Gastrocnemius medialis (tissue), 4 donors: ENCODE measurements around the gene TM9SF1. TPM values are rescaled to one million over a fixed set of nuclear protein-coding genes. Genes with fewer than 3 reads are reported as not detected.

Experiments used
- ATAC-seq, 2 donors: fragments of 150-250 bp; one replicate each; pipeline ENCODE4 v1.9.1; 2016
- DNase-seq, 2 donors: peaks; one replicate each; pipeline ENCODE4 v3.0.0-alpha.2; 2019
- H3K27ac ChIP-seq, 4 donors: fragments of 200-600 bp; sonication (generic); 1 replicate in 1 of 4; 2 replicates in 3 of 4; pipeline ENCODE4 v1.5.1; 2016 to 2018; ENCODE audit warnings: mild to moderate bottlenecking in 2 of 4, moderate library complexity in 1 of 4
- H3K27me3 ChIP-seq, 3 donors: fragments of 200-600 bp; sonication (generic) in 2 of 3; 1 replicate in 1 of 3; 2 replicates in 2 of 3; pipeline versions ENCODE4 v1.5.1 to v1.6.0; 2016 to 2019; ENCODE audit warnings: mild to moderate bottlenecking in 1 of 3, moderate library complexity in 1 of 3
- H3K36me3 ChIP-seq, 2 donors: fragments of 200-600 bp; sonication (generic) in 1 of 2; one replicate each; pipeline ENCODE4 v1.5.1; 2017 to 2018
- H3K4me1 ChIP-seq, 2 donors: fragments of 200-600 bp; sonication (generic) in 1 of 2; one replicate each; pipeline ENCODE4 v1.5.1; 2016 to 2017; ENCODE audit warnings: mild to moderate bottlenecking in 2 of 2
- H3K4me3 ChIP-seq, 4 donors: fragments of 200-600 bp; sonication (generic) in 3 of 4; 1 replicate in 1 of 4; 2 replicates in 3 of 4; pipeline ENCODE4 v1.5.1; 2016 to 2019; ENCODE audit warnings: mild to moderate bottlenecking in 2 of 4
- H3K9me3 ChIP-seq, 3 donors: fragments of 200-600 bp; sonication (generic) in 2 of 3; 1 replicate in 1 of 3; 2 replicates in 2 of 3; pipeline ENCODE4 v1.5.1; 2016 to 2019
- POLR2A ChIP-seq, 2 donors: fragments of 450-650 bp; IDR thresholded peaks; one replicate each; pipeline ENCODE4 v1.6.1; 2017; ENCODE audit warnings: antibody characterized with exemption in 2 of 2, mild to moderate bottlenecking in 2 of 2, moderate library complexity in 2 of 2
- in situ Hi-C, 4 donors: fragments of 200-750 bp; cut with MboI; loops; one replicate each; pipeline versions ENCODE4 v1.15.0 to v1.8.0; 2017; ENCODE audit warnings: low sequenced_read_pairs in 4 of 4
- intact Hi-C: fragments of 100-400 bp; cut with DNase I; formaldehyde crosslinking; loops from one replicate; pipeline ENCODE4 v1.15.1; 2023; ENCODE audit warnings: low total_unique reads
- total RNA-seq, 4 donors: library from RNA; depleted of rRNA; stranded (reverse); fragments of >200 nt; gene quantifications; one replicate each; pipeline versions ENCODE4 v1.1.0 to v1.2.3, GENCODE V29; 2016
- TF ChIP-seq, protein P1 (sequence below), 5 experiments: fragments of 450-650 bp in 3 of 5; fragments of 200-600 bp in 2 of 5; sonication (generic) in 2 of 5; IDR thresholded peaks in 4 of 5; conservative IDR thresholded peaks in 1 of 5; 1 replicate in 4 of 5; 2 replicates in 1 of 5; pipeline ENCODE4 v1.5.1; 2016 to 2019; ENCODE audit warnings: antibody characterized with exemption in 5 of 5, mild to moderate bottlenecking in 3 of 5, moderate library complexity in 3 of 5

TM9SF1 gene
- total RNA-seq, 4 donors from 2014 or later, result 31.4 to 46.4 (median 36.7) TPM

- DNase-seq, result no peak
- no peak for ATAC-seq
- in situ Hi-C loops, result no loop called here
- H3K36me3 ChIP-seq, result peaks cover 0 to 41% of the 10 kb centered on the region in 2 donors
- peaks cover 0 to 7% (median 2%) of the 10 kb centered on the region in 3 donors for H3K27me3 ChIP-seq
- H3K4me1 ChIP-seq, result peaks cover 23 to 26% of the 10 kb centered on the region in 2 donors
- no peaks in the 10 kb centered on the region for H3K9me3 ChIP-seq
- intact Hi-C loops, result loop anchor here (10.0 kb wide), 1 partner anchor 129 kb away; the partner anchor contains the start of genes DHRS1 and NOP9
- H3K4me3 ChIP-seq, result no peak overlapping the region
- H3K27ac ChIP-seq, result no peak overlapping the region
- TF ChIP-seq, protein P1, sequence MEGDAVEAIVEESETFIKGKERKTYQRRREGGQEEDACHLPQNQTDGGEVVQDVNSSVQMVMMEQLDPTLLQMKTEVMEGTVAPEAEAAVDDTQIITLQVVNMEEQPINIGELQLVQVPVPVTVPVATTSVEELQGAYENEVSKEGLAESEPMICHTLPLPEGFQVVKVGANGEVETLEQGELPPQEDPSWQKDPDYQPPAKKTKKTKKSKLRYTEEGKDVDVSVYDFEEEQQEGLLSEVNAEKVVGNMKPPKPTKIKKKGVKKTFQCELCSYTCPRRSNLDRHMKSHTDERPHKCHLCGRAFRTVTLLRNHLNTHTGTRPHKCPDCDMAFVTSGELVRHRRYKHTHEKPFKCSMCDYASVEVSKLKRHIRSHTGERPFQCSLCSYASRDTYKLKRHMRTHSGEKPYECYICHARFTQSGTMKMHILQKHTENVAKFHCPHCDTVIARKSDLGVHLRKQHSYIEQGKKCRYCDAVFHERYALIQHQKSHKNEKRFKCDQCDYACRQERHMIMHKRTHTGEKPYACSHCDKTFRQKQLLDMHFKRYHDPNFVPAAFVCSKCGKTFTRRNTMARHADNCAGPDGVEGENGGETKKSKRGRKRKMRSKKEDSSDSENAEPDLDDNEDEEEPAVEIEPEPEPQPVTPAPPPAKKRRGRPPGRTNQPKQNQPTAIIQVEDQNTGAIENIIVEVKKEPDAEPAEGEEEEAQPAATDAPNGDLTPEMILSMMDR (IDR thresholded peaks at IDR 0.05 in 4 of 5, conservative IDR thresholded peaks at IDR 0.05 in 1 of 5), result no peak
- TF ChIP-seq POLR2A (IDR thresholded peaks at IDR 0.05), result no peak
These were observed 29.5 kb downstream of the TM9SF1 start for GRCh38 chr14:24165785-24166184.

DNA sequence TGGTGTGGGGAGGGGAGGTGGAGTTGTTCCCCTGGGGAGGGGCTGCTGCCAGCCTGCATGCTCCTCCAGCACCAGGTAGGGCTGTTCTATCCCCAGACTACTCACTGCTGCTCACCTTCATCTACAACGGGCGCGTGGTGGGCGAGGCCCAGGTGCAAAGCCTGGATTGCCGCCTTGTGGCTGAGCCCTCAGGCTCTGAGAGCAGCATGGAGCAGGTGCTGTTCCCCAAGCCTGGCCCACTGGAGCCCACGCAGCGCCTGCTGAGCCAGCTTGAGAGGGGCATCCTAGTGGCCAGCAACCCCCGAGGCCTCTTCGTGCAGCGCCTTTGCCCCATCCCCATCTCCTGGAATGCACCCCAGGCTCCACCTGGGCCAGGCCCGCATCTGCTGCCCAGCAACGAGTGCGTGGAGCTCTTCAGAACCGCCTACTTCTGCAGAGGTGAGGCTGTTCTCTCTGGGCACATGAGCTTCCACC, 30.7 kb downstream of the TM9SF1 start:
- intact Hi-C loops, result loop anchor here (10.0 kb wide), 1 partner anchor 130 kb away; the partner anchor contains the start of genes DHRS1 and NOP9
- Histone ChIP-seq H3K36me3 (peaks cover 0 to 52% of the 10 kb centered on the region in 2 donors), H3K4me1 (peaks cover 23 to 30% of the 10 kb centered on the region in 2 donors)

DNA sequence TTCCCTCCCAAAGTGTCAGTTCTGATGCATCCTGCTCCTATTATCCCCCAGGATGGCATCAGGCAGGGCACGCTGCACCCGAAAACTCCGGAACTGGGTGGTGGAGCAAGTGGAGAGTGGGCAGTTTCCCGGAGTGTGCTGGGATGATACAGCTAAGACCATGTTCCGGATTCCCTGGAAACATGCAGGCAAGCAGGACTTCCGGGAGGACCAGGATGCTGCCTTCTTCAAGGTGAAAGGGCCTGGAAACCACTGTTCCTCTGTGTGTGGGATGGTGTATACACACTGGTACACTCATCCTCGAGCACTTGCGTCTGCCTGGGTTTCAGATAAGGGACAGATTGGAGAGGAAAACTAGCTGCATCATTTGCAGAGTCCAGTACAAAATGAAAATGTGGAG, 33.1 kb downstream of the TM9SF1 start:
- Histone ChIP-seq H3K4me1 (peaks cover 23 to 30% of the 10 kb centered on the region in 2 donors), H3K4me3 (peak overlapping the region; percentile 63 to 70 (median 66)), H3K36me3 (peaks cover 0 to 68% of the 10 kb centered on the region in 2 donors), H3K27me3 (no peaks in the 10 kb centered on the region), H3K27ac (peak overlapping the region; percentile 85 to 90 (median 89)), H3K9me3 (no peaks in the 10 kb centered on the region)
- no peak for TF ChIP-seq POLR2A (IDR thresholded peaks at IDR 0.05)
- TF ChIP-seq, protein P1 (IDR thresholded peaks at IDR 0.05 in 4 of 5, conservative IDR thresholded peaks at IDR 0.05 in 1 of 5), result no peak
- in situ Hi-C loops (loop anchor here in 1 of 4 donors (5.0 kb wide), 1 partner anchor 105 kb away; no protein-coding TSS in a partner anchor), intact Hi-C loops (loop anchor here (10.0 kb wide), 1 partner anchor 133 kb away; the partner anchor contains the start of genes DHRS1 and NOP9)
- ATAC-seq (no peak), DNase-seq (no peak)

More for the DNA sequence above, 30.7 kb downstream of the TM9SF1 start:
- ATAC-seq (no peak), DNase-seq (no peak)
- no peaks in the 10 kb centered on the region for H3K9me3 ChIP-seq
- TF ChIP-seq POLR2A (IDR thresholded peaks at IDR 0.05), result no peak
- TF ChIP-seq, protein P1 (IDR thresholded peaks at IDR 0.05 in 4 of 5, conservative IDR thresholded peaks at IDR 0.05 in 1 of 5), result no peak
- peaks cover 0 to 2% (median 0%) of the 10 kb centered on the region in 3 donors for H3K27me3 ChIP-seq
- H3K27ac ChIP-seq, result no peak overlapping the region
- no peak overlapping the region for H3K4me3 ChIP-seq
- in situ Hi-C loops, result loop anchor here in 1 of 4 donors (5.0 kb wide), 1 partner anchor 107 kb away; no protein-coding TSS in a partner anchor

GRCh38 chr14:24160850-24161804, 34.1 kb downstream of the TM9SF1 start, which contains the start of gene IRF9:
Gene IRF9 (plus strand): TSS chr14:24161265. CDS start chr14:24162145, 880 bp downstream.
- in situ Hi-C loops, result loop anchor here in 1 of 4 donors (5.0 kb wide), 1 partner anchor 104 kb away; no protein-coding TSS in a partner anchor
- peak; percentile 96 to 97 for ATAC-seq
- intact Hi-C loops, result loop anchor here (1.0 to 10.0 kb wide), 6 partner anchors 14 to 134 kb away; partner anchors contain the start of genes DCAF11, DHRS1, IPO4 and NOP9

More at GRCh38 chr14:24160850-24161804, 34.1 kb downstream of the TM9SF1 start, which contains the start of gene IRF9:
- DNase-seq, result peak; percentile 84 to 94
- peak; percentile 14 to 49 for TF ChIP-seq POLR2A (IDR thresholded peaks at IDR 0.05)
- TF ChIP-seq, protein P1 (IDR thresholded peaks at IDR 0.05 in 4 of 5, conservative IDR thresholded peaks at IDR 0.05 in 1 of 5), result peak; percentile 90 to 95 (median 94)
- Histone ChIP-seq H3K36me3 (peaks cover 0 to 74% of the 10 kb centered on the region in 2 donors), H3K27ac (peak within 1 kb of the TSS; percentile 85 to 90 (median 89)), H3K4me3 (peak within 1 kb of the TSS; percentile 63 to 70 (median 66)), H3K27me3 (no peaks in the 10 kb centered on the region), H3K4me1 (peaks cover 23 to 30% of the 10 kb centered on the region in 2 donors), H3K9me3 (no peaks in the 10 kb centered on the region)
